Embryonic facial prominence (tissue), 1 donor: ENCODE measurements around the gene HS3ST3A1.
"Not testable (repeated sequence)": the region's sequence is repeated elsewhere in the genome, so short reads cannot be mapped to it uniquely, and the experiment has no call there.

Experiments
- DNase-seq: peaks from one replicate; pipeline ENCODE4 v3.0.0-alpha.2; 2016; ENCODE audit errors: extremely low spot score

Gene HS3ST3A1

DNA sequence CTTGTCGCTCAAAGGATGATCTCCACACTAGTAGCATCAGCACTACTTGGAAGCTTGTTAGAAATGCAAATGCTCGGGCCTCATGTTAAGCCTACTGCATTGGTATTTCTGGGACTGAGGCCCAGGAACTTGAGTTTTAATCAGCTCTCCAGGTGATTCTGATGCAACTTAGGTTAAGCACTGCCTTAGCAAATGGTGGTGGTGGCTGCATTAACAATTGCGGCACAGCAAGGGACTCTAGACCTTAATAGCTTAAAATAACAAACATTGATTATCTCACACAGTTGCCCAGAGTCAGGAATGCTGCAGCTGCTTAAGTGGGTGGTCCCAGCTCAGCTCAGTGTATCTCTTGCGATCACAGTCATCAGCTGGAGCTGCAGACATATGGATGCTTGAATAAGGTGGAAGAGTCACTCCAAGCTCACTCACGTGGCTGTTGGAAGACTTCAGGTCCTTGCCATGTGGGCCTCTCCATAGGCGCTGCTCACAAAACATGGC lies 25.8 kb downstream of the HS3ST3A1 start:
- no peak for DNase-seq

- DNase-seq: no peak
These were observed 26.3 kb downstream of the HS3ST3A1 start for GRCh38 chr17:13575466-13575865.

- no peak for DNase-seq
These were observed 29.1 kb downstream of the HS3ST3A1 start for GRCh38 chr17:13572581-13572980.

DNA sequence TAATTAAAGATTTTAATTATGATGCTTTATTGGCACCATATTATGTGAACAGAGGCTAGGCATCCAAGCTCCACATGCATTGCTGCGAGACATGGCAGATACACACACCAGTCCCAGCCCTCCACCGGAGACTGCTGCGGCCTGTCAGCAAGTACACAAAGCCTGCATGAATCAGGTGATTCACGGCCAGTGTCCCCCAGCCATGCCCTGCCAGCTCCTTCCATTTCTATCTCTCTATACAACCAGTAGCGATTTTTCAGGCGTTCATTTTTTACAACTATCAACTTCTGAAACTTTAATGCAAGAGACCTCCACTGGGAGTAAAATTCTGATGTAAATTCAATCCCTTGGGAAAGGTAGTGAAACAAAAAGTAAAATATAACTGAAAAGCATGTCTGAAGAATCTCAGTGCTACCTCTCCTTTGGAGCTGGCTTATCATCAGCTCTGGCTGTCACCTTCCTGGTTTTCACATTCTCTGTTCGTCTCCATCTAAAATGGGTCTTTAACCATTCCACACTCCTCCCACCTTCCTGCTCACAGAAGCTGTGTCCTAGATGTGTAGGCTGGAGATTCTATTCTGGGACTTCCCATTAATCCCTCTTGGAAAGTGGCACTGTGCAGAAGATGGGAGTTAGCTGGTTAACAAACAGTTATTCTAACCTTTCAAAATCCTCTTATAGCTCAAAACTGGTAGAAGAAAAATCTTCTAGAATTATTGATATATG lies 32.2 kb downstream of the HS3ST3A1 start:
- DNase-seq: no peak

DNA sequence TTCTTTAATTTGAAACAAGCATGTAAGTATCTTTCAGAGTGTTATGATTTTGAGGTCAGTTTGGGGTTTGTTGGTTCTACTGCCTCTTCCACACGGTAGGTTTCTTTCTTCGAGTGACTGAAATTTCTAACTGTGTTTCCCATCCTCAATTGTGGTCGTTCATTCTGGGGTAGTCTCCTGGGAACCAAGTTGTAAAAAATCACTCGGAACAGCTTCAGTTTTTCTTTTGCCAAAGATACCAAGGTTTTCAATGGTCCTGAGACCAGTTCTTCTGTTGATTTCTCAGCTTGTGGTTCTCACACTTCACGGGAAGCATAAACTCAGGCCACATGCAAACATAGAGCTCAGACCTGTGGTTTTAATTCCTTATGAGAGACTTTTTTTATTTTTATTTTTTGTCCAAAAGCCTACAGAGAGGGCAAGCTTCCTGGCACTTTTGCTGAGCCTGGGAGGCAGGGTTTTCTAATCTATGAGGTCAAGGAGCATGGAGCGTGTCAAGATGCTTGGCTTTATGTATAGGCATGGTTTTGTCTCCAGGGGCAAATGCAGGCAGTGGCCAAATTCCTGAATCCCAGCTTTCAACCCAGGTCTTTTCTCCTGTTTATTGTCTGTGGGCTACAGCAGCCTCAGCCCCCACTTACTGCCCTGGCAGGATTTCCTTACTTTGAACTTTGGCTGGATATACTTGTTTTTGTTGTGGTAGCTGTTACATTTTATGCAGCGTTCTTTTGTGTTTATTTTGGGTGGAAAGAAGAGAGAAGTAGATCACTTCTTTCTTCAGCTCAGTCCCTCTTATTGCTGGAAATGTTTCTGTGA lies 32.9 kb downstream of the HS3ST3A1 start:
- no peak for DNase-seq

DNA sequence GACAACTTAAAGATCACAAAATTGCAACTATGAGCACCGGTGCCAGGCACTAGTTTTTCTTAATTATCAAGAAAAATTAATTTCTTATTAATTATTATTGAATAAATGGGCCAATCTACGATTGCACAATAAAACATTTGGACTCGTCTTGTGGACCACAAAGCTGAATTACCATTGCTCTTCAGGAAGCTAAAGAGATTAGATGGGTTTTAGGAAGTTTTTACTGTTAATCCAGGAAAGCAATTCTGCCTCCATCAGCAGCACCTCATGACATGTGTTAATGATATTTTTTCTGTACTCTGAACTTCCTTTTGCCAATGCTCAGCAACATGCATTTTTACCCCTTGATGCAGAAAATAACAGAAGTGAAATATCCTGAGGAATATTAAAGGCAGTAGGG lies 37.9 kb downstream of the HS3ST3A1 start:
- DNase-seq: no peak

DNA sequence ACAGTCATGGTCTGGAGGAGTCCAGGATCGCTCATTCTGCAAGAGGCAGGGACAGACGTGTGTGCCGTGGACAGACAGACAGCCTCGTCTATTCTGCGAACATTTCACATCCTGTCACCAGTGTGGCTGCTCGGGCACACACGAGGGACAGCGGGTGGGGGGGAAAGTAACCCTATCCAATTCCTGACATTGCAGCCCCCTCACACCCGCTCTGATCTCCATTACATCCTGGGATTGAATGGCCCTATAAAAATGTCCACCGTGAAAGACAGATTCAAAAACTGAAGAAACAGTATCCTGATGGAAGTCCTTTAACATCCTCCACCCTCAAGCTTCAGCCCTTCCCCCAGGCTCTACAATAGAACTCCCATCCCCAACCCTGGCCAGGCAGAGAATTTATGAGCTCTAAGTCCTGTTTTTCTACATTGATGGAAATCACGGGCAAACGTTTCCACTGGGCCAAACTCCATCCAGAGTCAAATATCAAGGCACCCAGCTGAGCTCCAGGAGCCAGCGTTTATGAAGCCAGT lies 39.4 kb downstream of the HS3ST3A1 start:
- no peak for DNase-seq

GRCh38 chr17:13561606-13562270 lies 40.0 kb downstream of the HS3ST3A1 start:
- DNase-seq: no peak

GRCh38 chr17:13560935-13561334 lies 40.8 kb downstream of the HS3ST3A1 start:
- DNase-seq: no peak

- no peak for DNase-seq
These were observed 43.1 kb downstream of the HS3ST3A1 start for GRCh38 chr17:13558588-13558987.

DNA sequence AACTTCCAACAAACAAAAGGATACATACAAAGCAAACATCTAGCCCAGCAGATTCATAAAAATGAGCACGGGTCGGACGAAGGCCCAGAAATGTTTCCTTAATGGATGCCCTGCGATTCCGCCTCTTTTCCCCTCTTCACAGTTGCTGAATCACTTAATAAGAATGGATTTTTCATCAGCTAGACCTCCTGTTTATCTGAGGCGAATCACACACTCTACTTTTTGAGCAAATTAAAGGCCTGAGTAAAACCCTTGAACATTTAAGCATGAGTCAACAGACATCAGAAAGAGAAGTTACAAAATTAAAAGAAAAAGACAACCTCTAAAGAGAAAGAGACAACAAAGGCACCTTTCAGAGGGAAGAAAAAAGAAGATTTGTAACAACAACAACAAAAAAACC lies 44.7 kb downstream of the HS3ST3A1 start:
- DNase-seq: no peak

DNA sequence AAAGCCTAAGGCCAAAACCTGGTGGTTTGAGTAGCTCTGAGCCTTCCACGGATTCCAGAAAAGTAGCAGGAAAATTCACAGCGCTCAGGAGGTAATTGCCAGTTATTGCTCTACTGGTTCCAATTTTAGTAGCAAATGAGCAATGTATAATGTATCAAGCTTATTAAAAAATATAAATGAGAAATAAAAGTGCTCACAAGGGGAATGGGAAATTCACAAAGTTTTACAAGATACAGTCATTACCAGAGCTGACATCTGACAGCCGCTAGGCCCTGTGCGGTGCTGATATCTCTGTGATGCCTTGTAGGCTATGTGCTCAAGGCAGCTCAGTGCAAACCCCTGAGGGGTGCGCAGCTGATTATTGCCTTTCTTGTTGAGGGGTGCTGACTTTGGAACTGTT lies 47.5 kb downstream of the HS3ST3A1 start:
- no peak for DNase-seq

DNA sequence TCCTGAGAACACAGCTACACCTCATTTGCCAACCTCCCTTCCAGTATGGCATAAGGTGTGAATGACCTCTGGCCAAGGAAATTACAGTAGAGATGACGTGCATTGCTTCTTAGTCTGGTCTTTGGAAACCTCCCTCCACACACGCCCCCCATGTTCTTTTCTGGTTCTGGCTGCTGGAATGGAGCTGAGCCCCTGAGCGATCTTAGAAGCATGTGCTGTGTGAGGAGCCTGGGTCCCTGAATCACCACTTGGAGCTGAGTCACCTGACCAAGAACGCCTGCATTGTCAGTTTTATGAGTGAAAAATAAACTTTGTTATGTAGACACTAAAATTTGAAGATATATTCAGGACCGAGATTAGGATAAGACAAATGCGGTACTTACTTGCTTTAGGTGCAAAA lies 51.4 kb downstream of the HS3ST3A1 start:
- DNase-seq: no peak

DNA sequence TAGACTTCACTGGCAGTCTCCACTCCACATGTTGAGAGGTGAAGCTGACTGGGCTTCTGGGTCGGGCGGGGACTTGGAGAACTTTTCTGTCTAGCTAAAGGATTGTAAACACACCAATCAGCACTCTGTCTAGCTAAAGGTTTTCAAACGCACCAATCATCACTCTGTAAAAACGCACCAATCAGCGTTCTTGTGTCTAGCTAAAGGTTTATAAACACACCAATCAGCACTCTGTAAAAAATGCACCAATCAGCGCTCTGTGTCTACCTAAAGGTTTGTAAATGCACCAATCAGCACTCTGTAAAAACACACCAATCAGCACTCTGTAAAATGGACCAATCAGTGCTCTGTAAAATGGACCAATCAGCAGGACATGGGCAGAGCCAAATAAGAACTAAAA lies 53.2 kb downstream of the HS3ST3A1 start:
- not testable (repeated sequence) for DNase-seq

- no peak for DNase-seq
These were observed 54.9 kb downstream of the HS3ST3A1 start for GRCh38 chr17:13546851-13547250.

DNA sequence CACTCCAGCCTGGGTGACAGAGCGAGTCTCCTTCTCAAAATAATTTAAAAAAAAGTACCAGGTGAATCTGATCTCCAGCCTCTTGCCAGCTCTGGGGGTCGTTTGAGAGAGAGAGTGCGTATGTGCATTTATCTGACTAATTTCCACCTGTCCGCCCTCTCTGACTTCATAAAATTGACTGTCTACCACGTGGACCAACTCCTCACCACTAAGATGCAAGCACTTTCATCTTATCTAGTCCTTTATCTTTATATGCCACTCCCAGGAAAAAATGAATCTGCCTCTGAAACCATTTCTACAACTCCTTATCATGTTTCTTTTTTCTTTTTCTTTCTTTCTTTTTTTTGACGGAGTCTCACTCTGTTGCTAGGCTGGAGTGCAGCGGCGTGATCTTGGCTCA lies 55.8 kb downstream of the HS3ST3A1 start:
- no peak for DNase-seq

- DNase-seq: no peak
These were observed 57.0 kb downstream of the HS3ST3A1 start for GRCh38 chr17:13544765-13545164.

DNA sequence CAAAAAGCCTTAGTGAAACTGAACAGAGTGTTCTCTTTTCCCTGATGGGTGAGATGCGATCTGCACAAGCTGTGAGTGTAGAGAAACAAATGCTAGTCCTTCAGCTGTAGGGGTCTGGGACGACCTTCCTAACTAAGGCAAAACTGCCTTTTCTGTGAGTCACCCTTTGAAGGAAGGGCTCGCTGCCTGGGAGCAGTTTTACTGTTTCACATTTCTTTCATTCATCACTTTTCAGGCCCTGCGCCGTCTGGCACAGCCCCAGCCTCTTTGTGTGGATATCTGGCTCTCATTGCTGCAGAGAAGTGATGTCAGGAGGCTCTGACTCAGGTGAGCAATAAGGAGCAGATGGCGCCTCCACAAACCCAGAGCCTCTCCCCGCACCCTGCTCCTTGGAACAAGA lies 57.4 kb downstream of the HS3ST3A1 start:
- DNase-seq: no peak

- no peak for DNase-seq
These were observed 59.1 kb downstream of the HS3ST3A1 start for GRCh38 chr17:13542636-13543035.

DNA sequence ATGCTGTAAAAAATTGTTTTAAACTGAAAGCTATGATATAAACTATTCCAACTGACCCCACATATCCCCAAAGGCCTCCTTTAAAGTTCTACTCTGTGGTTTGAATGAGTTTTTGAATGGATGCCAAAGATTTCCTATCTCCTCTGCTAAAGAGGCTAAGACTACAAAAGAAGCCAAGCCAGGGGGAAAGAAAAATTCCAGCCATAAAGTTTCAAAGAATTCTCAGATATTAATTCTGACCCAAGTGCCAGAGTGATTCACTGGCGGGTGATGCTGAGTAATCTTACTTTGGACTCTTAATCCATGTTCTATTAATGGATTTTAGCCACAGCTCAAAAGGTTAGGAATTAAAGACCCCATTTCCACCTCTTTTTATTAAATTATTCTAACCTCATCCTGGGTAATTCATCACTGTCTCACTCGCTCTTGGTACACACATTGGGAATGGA lies 60.7 kb downstream of the HS3ST3A1 start:
- DNase-seq: no peak

GRCh38 chr17:13540546-13540945 lies 61.2 kb downstream of the HS3ST3A1 start:
- DNase-seq: no peak

- DNase-seq: no peak
These were observed 62.3 kb downstream of the HS3ST3A1 start for GRCh38 chr17:13539421-13539820.
